ENCODE data around the gene GALNT9. TPM values are rescaled to one million over a fixed set of nuclear protein-coding genes. Genes with fewer than 3 reads are reported as not detected.

GALNT9 gene
- total and polyA plus RNA-seq, 9 donors: 0.12 to 21.9 (median 1.3) TPM; not detected in 1

GRCh38 chr12:132257955-132258490 lies 71.4 kb downstream of the GALNT9 start:
- TF ChIP-seq EP300 (IDR thresholded peaks at IDR 0.05): no peak
- TF ChIP-seq POLR2A (IDR thresholded peaks at IDR 0.05): no peak
- no peak for TF ChIP-seq CTCF (IDR thresholded peaks at IDR 0.05)
- H3K36me3 ChIP-seq: no peaks in the 10 kb centered on the region
- no peak overlapping the region for H3K27ac ChIP-seq
- intact Hi-C loops (cut with DNase I): no loop called here
- no peaks in the 10 kb centered on the region for H3K9me3 ChIP-seq
- H3K4me1 ChIP-seq (ENCODE audit: insufficient read depth): no peaks in the 10 kb centered on the region
- no peaks in the 10 kb centered on the region for H3K27me3 ChIP-seq
- H3K4me3 ChIP-seq: no peak overlapping the region
- no peak for DNase-seq
- 91 to 95% (median 92%) methylated on average over 16 to 17 of the region's 17 CpGs for WGBS, 3 donors

GRCh38 chr12:132257206-132257954 lies 72.0 kb downstream of the GALNT9 start:
- no peaks in the 10 kb centered on the region for H3K9me3 ChIP-seq
- H3K36me3 ChIP-seq: no peaks in the 10 kb centered on the region
- 82 to 87% (median 86%) methylated on average over 55 to 56 of the region's 56 CpGs for WGBS, 3 donors
- DNase-seq: no peak
- intact Hi-C loops (cut with DNase I): no loop called here
- H3K27ac ChIP-seq: no peak overlapping the region
- TF ChIP-seq EP300 (IDR thresholded peaks at IDR 0.05) (no peak), POLR2A (IDR thresholded peaks at IDR 0.05) (no peak), CTCF (IDR thresholded peaks at IDR 0.05) (no peak)
- H3K4me3 ChIP-seq: no peak overlapping the region
- H3K4me1 ChIP-seq (ENCODE audit: insufficient read depth): no peaks in the 10 kb centered on the region
- H3K27me3 ChIP-seq: no peaks in the 10 kb centered on the region

GRCh38 chr12:132256646-132257045 lies 72.7 kb downstream of the GALNT9 start:
- Histone ChIP-seq H3K36me3 (no peaks in the 10 kb centered on the region), H3K27me3 (no peaks in the 10 kb centered on the region), H3K27ac (no peak overlapping the region), H3K4me3 (no peak overlapping the region), H3K4me1 (ENCODE audit: insufficient read depth) (no peaks in the 10 kb centered on the region), H3K9me3 (no peaks in the 10 kb centered on the region)
- intact Hi-C loops (cut with DNase I): no loop called here
- no peak for DNase-seq
- WGBS, 3 donors: 66 to 90% (median 82%) methylated on average over 9 of the region's 9 CpGs
- TF ChIP-seq CTCF (IDR thresholded peaks at IDR 0.05): no peak

- no peak for DNase-seq
- WGBS, 3 donors: 83 to 94% (median 91%) methylated on average over 20 of the region's 20 CpGs
- Histone ChIP-seq H3K4me1 (ENCODE audit: insufficient read depth) (no peaks in the 10 kb centered on the region), H3K27ac (no peak overlapping the region), H3K4me3 (no peak overlapping the region), H3K36me3 (no peaks in the 10 kb centered on the region), H3K27me3 (no peaks in the 10 kb centered on the region), H3K9me3 (no peaks in the 10 kb centered on the region)
- intact Hi-C loops (cut with DNase I): no loop called here
- TF ChIP-seq POLR2A (IDR thresholded peaks at IDR 0.05) (no peak), EP300 (IDR thresholded peaks at IDR 0.05) (no peak), CTCF (IDR thresholded peaks at IDR 0.05) (no peak)
These were observed 73.7 kb downstream of the GALNT9 start for GRCh38 chr12:132255642-132256041.

Measured in ovary (tissue), 9 donors.